Omental fat pad (tissue), 4 donors: ENCODE results near the gene PVRIG. TPM values are rescaled to one million over a fixed set of nuclear protein-coding genes. Genes with fewer than 3 reads are reported as not detected.

Source experiments
- ATAC-seq: fragments of 150-250 bp; one replicate; pipeline ENCODE4 v1.9.1; 2016; ENCODE audit warnings: mild to moderate bottlenecking, moderate library complexity; ENCODE audit not compliant: low FRiP score
- DNase-seq: peaks from one replicate; pipeline ENCODE4 v3.0.0-alpha.2; 2019; ENCODE audit warnings: low spot score
- CTCF ChIP-seq, 3 donors: fragments of 450-650 bp; IDR thresholded peaks; one replicate each; pipeline ENCODE4 v1.5.1; 2016 to 2017; ENCODE audit warnings: antibody characterized with exemption in 3 of 3, mild to moderate bottlenecking in 3 of 3, moderate library complexity in 2 of 3
- total RNA-seq, 4 donors: library from RNA; depleted of rRNA; stranded (reverse); fragments of >200 nt; gene quantifications; one replicate each; pipeline ENCODE4 v1.1.0, GENCODE V29; 2016

PVRIG gene
- total RNA-seq, 4 donors from 2014 or later, result 0.74 to 2.2 (median 1.1) TPM; not detected in 1

- DNase-seq (no peak), ATAC-seq (no peak)
Measured at GRCh38 chr7:100204454-100204853, 15.3 kb upstream of the PVRIG start.

GRCh38 chr7:100208911-100209408 is 10.8 kb upstream of the PVRIG start:
- no peak for TF ChIP-seq CTCF (IDR thresholded peaks at IDR 0.05)
- DNase-seq (no peak), ATAC-seq (no peak)

More at GRCh38 chr7:100204454-100204853, 15.3 kb upstream of the PVRIG start:
- no peak for TF ChIP-seq CTCF (IDR thresholded peaks at IDR 0.05)

- ATAC-seq (no peak), DNase-seq (no peak)
- no peak for TF ChIP-seq CTCF (IDR thresholded peaks at IDR 0.05)
Measured at GRCh38 chr7:100209493-100209892, 10.3 kb upstream of the PVRIG start.

- DNase-seq, result no peak
- no peak for TF ChIP-seq CTCF (IDR thresholded peaks at IDR 0.05)
- no peak for ATAC-seq
Measured at GRCh38 chr7:100210805-100211204, 8.9 kb upstream of the PVRIG start.

- DNase-seq, result no peak
- no peak for ATAC-seq
- no peak for TF ChIP-seq CTCF (IDR thresholded peaks at IDR 0.05)
Measured at GRCh38 chr7:100211342-100211780, 8.4 kb upstream of the PVRIG start.

- DNase-seq, result no peak
- ATAC-seq, result no peak
Measured at GRCh38 chr7:100212631-100213286, 7.0 kb upstream of the PVRIG start.

More at GRCh38 chr7:100212631-100213286, 7.0 kb upstream of the PVRIG start:
- TF ChIP-seq CTCF (IDR thresholded peaks at IDR 0.05), result no peak
